ENCODE data around the gene SH2B3.
"Not testable (repeated sequence)": the region's sequence is repeated elsewhere in the genome, so short reads cannot be mapped to it uniquely, and the experiment has no call there.

SH2B3 gene

DNA sequence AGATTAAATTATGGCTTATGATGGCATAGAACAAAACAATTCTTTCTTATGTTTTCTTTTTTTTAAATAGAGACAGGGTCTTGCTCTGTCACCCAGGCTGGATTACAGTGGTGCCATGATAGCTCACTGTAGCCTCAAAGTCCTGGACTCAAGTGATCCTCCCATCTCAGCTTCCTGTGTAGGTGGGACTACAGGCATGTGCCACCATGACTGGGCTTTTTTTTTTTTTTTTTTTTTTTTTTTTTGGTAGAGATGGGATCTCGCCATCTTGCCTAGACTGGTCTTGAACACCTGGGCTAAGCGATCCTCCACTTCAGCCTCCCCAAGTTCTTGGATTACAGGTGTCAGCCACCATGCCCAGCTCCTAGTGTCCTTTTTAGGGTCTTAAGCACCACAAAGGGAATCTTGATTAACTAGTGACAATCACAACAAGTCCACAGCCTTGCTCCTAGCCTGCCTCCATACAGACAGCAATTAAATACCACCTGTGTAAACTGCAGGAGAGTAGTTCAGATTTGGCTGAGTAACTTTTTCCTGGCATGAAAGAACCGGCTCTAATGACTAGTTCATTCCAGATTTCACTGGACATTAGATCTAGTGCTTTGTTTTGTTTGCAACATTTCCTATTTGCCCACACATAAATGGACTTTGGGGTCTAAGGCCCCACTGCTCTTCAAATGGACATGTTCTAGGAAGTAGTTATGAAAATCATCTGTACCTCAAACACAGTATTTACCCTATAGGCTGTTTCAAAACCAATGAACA is 61.6 kb downstream of the SH2B3 start:
- DNase-seq: no peak

DNA sequence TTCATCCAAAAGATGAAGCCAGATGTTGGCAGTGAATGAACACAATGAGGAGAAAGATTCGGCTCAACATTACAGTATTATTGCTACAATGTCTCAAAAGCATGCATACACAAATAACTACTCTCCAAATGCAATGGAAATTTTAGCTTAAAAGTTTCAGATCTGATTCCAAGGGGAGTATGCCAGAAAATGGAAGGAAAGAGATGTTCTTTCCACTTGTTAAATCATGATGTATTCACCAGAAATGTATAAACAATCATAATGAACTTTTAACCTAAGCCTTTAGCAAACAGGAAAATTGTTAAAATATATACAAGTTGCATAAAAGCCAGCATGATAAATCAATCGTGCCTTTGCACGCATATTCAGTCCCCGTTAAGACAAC is 62.1 kb downstream of the SH2B3 start:
- no peak for DNase-seq

DNA sequence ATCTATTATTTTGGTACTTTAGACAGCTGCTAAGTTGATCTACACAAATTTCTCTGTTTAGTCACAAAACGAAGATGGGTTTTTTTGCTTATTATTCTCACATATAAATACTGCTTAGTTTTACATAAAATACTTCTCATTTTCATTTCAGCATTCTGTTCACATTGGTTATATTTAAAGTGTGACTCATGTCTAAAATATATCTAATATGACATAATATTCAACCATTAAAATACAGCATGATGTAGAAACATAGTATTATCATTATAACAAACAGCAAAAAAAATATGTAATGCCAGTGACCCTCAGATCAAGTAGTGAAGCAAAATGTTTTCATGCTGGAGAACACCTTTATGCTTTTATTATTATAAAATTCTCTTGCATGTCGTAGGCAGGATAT is 63.7 kb downstream of the SH2B3 start:
- no peak for DNase-seq

DNA sequence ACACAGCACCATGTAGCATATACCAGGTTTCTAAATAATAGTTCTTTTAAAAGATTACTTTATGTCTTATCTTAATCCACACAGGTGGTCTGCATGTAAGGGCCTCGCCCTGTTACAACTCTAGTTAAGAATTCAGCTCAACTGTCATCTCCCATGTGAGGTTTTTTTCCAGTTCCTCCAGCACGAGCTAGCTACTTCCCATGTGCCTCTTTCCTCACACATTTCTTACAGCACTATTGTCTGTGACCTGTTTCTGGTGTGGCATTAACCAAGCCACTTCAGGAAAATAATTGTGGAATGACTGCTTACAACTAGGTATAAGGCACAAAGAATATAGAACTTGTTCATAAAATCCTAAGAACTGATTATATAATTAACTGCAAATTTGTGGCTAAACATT is 65.5 kb downstream of the SH2B3 start:
- DNase-seq: no peak

DNA sequence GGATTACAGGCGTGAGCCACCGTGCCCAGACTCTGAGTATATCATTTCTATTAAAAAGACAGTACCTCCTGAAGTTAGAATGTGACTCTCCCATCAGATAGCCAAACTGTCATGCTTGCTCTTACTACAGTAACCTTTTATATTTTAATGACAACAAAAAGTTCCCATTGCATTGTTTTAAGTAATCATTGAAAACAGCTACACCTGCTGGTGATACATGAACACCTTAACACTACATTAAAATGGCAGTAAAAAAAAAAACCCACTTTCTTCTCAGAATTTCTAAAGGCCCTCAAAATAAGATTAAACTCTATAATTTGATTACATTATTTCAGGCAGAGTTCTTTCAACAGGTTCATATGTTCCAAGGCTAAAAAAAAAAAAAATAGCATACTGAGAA is 76.7 kb downstream of the SH2B3 start:
- DNase-seq: no peak

DNA sequence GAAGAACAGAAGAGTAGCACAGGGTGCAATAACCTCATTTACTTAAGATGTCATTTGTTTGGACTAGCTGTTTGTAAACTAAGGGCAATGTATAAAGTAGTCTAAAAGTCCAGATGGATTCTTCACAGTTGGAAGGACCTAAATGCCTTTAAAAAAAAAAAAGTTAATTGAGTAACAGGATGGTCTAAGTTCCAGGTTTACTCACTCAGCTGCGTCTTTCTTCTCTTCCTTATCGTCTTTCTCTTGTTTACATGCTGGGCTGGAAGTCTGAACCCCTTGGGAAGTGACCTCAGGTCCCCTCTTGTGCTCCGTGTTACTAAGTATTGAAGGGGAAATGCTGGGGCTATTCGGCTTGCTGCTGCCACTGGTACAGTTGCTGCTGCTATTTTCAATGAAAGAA is 82.5 kb downstream of the SH2B3 start:
- DNase-seq: no peak

DNA sequence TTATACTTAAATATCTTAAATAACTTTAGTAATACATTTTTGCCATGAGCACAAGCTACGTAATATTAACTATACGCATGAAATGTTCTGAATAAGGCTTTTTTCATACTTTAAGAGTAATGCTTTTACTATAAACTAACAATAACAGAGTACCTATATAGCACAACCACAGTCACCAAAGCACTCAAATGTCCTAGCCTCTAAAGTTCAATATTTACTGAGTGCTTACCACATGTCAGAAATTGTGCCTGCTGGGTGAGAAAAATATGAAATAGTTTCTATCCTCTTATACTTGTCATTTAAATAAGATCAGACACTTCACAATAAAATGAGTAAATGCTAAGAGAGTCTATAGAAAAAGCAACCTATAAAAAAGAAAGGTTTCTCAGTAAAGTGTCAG is 83.1 kb downstream of the SH2B3 start:
- DNase-seq: no peak

DNA sequence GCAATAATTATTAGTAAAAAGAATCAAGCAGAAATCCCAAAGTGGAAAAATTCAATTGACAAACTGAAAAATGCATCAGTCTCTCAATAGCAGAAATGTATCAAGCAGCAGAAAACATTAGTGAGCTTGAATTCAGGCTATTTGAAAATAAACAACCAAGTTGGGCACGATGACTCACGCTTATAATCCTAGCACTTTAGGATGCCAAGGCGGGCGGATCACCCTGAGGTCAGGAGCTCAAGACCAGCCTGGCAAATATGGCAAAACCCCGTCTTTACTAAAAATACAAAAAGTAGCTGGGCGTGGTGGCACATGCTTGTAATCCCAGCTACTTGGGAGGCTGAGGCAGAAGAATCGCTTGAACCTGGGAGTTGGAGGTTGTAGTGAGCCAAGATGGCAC is 87.3 kb downstream of the SH2B3 start:
- not testable (repeated sequence) for DNase-seq

DNA sequence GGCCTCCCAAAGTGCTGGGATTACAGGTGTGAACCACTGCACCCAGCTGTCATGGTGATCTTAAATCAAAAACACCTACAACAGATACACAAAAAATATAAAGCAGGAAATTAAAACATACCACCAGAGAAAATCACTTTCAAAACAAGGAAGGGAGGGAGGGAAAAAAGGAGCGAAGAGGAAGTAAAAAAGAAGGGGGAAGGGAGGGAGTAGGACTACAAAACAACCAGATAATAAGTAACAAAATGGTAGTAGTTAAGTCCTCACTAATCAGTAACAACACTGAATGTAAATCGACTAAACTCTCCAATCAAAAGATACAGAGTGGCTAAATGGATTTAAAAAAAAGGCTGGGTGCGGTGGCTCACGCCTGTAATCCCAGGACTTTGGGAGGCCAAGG is 89.0 kb downstream of the SH2B3 start:
- no peak for DNase-seq
